NT2/D1 (cell line): Measurements from ENCODE around the gene COLQ.

Experiments used
- DNase-seq: peaks from one replicate; pipeline ENCODE4 v3.0.0-alpha.2; 2011; ENCODE audit warnings: low read depth, low spot score
- H3K27me3 ChIP-seq: 2 replicates; pipeline ENCODE4 v1.6.0; 2011; ENCODE audit warnings: mild to moderate bottlenecking; ENCODE audit not compliant: insufficient read length, insufficient read depth
- H3K36me3 ChIP-seq: 2 replicates; pipeline ENCODE4 v1.6.1; 2011; ENCODE audit warnings: mild to moderate bottlenecking, low read length, mixed read lengths; ENCODE audit not compliant: insufficient read depth, insufficient read length
- H3K4me1 ChIP-seq: 2 replicates; pipeline ENCODE4 v1.5.1; 2011; ENCODE audit not compliant: insufficient read depth, insufficient read length
- H3K4me3 ChIP-seq: 2 replicates; pipeline ENCODE4 v1.5.1; 2011; ENCODE audit warnings: low read depth; ENCODE audit not compliant: insufficient read length
- H3K9ac ChIP-seq: 2 replicates; pipeline ENCODE4 v1.6.0; 2011; ENCODE audit warnings: low read depth; ENCODE audit not compliant: insufficient read length
- H3K9me3 ChIP-seq: 2 replicates; pipeline ENCODE4 v1.5.1; 2011; ENCODE audit warnings: mild to moderate bottlenecking, low read length; ENCODE audit not compliant: insufficient read depth
- SUZ12 ChIP-seq: IDR thresholded peaks from 2 replicates; pipeline ENCODE4 v1.6.1; 2011; ENCODE audit not compliant: insufficient read length, insufficient read depth; ENCODE audit errors: extremely low read depth
- YY1 ChIP-seq: IDR thresholded peaks from 2 replicates; pipeline ENCODE4 v1.6.1; 2011; ENCODE audit not compliant: insufficient read length, insufficient read depth
- ZNF274 ChIP-seq: IDR thresholded peaks from 2 replicates; pipeline ENCODE4 v1.6.1; 2011; ENCODE audit warnings: mild to moderate bottlenecking, low read depth, low read length

Gene COLQ

GRCh38 chr3:15520185-15520584 is 1.3 kb downstream of the COLQ start:
- no peak for DNase-seq
- H3K27me3 ChIP-seq: no peaks in the 10 kb centered on the region
- no peak overlapping the region for H3K4me3 ChIP-seq
- TF ChIP-seq SUZ12 (no peak), ZNF274 (no peak), YY1 (no peak)
- no peaks in the 10 kb centered on the region for H3K9me3 ChIP-seq
- no peak overlapping the region for H3K9ac ChIP-seq
- H3K36me3 ChIP-seq: no peaks in the 10 kb centered on the region
- peaks cover 4% of the 10 kb centered on the region for H3K4me1 ChIP-seq

GRCh38 chr3:15519096-15519495 is 2.4 kb downstream of the COLQ start:
- Histone ChIP-seq H3K4me1 (peaks cover 4% of the 10 kb centered on the region), H3K9ac (no peak overlapping the region), H3K4me3 (no peak overlapping the region), H3K36me3 (no peaks in the 10 kb centered on the region), H3K27me3 (no peaks in the 10 kb centered on the region), H3K9me3 (no peaks in the 10 kb centered on the region)
- TF ChIP-seq YY1: no peak
- TF ChIP-seq SUZ12: no peak
- TF ChIP-seq ZNF274: no peak
- no peak for DNase-seq

GRCh38 chr3:15514663-15515340 is 6.7 kb downstream of the COLQ start:
- TF ChIP-seq SUZ12 (no peak), YY1 (no peak), ZNF274 (no peak)
- Histone ChIP-seq H3K9ac (no peak overlapping the region), H3K36me3 (no peaks in the 10 kb centered on the region), H3K9me3 (no peaks in the 10 kb centered on the region), H3K4me1 (no peaks in the 10 kb centered on the region), H3K27me3 (no peaks in the 10 kb centered on the region), H3K4me3 (no peak overlapping the region)
- DNase-seq: no peak

GRCh38 chr3:15513810-15514662 is 7.5 kb downstream of the COLQ start:
- no peaks in the 10 kb centered on the region for H3K27me3 ChIP-seq
- H3K9ac ChIP-seq: no peak overlapping the region
- H3K4me1 ChIP-seq: no peaks in the 10 kb centered on the region
- no peak for TF ChIP-seq YY1
- no peak for TF ChIP-seq SUZ12
- TF ChIP-seq ZNF274: no peak
- no peaks in the 10 kb centered on the region for H3K9me3 ChIP-seq
- no peak for DNase-seq
- no peak overlapping the region for H3K4me3 ChIP-seq
- H3K36me3 ChIP-seq: no peaks in the 10 kb centered on the region

- Histone ChIP-seq H3K9ac (no peak overlapping the region), H3K4me3 (no peak overlapping the region), H3K4me1 (no peaks in the 10 kb centered on the region), H3K9me3 (no peaks in the 10 kb centered on the region), H3K36me3 (no peaks in the 10 kb centered on the region), H3K27me3 (no peaks in the 10 kb centered on the region)
- no peak for TF ChIP-seq ZNF274
- no peak for TF ChIP-seq SUZ12
- TF ChIP-seq YY1: no peak
- no peak for DNase-seq
These were observed 8.4 kb downstream of the COLQ start for GRCh38 chr3:15513116-15513515.

- no peak for TF ChIP-seq SUZ12
- TF ChIP-seq ZNF274: no peak
- Histone ChIP-seq H3K27me3 (no peaks in the 10 kb centered on the region), H3K4me3 (no peak overlapping the region), H3K9ac (no peak overlapping the region), H3K36me3 (no peaks in the 10 kb centered on the region), H3K9me3 (no peaks in the 10 kb centered on the region), H3K4me1 (no peaks in the 10 kb centered on the region)
- DNase-seq: no peak
These were observed 9.3 kb downstream of the COLQ start for GRCh38 chr3:15512166-15512565.

- no peaks in the 10 kb centered on the region for H3K36me3 ChIP-seq
- no peaks in the 10 kb centered on the region for H3K9me3 ChIP-seq
- DNase-seq: no peak
- no peaks in the 10 kb centered on the region for H3K27me3 ChIP-seq
- no peaks in the 10 kb centered on the region for H3K4me1 ChIP-seq
- no peak overlapping the region for H3K9ac ChIP-seq
- H3K4me3 ChIP-seq: no peak overlapping the region
- no peak for TF ChIP-seq SUZ12
- TF ChIP-seq YY1: no peak
- TF ChIP-seq ZNF274: no peak
These were observed 10.3 kb downstream of the COLQ start for GRCh38 chr3:15511156-15511555.
